ENCODE measurements around the gene FSTL4. TPM values are rescaled to one million over a fixed set of nuclear protein-coding genes. Genes with fewer than 3 reads are reported as not detected.
A peak's percentile ranks its signal among the peaks of the same experiment; 100 is the strongest.
"Not testable (repeated sequence)": the region's sequence is repeated elsewhere in the genome, so short reads cannot be mapped to it uniquely, and the experiment has no call there.

FSTL4 gene
- total RNA-seq, 1 experiment from 2014 or later = 0.40 TPM

DNA sequence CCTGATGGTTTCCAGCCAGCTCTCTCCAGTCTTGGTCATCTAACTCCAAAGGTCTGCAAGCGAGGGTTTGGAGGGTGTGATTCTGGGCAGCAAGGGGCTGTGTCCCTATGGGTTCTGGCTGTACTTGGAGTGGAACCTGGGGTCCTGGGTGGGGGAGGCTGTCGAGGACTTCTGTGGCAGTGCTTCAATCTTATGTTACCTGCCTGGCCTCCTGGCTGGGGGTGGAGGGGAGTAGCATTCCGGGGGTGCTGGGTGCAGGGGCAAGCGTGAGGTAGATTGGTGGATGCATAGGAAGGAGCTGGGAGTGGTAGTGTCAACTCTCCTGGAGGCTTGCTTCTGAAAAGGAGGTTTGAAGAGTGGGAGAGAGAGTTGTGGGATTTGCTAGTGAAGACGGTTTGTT, 417.1 kb downstream of the FSTL4 start:
- no peak for DNase-seq (ENCODE audit: low read depth)

DNA sequence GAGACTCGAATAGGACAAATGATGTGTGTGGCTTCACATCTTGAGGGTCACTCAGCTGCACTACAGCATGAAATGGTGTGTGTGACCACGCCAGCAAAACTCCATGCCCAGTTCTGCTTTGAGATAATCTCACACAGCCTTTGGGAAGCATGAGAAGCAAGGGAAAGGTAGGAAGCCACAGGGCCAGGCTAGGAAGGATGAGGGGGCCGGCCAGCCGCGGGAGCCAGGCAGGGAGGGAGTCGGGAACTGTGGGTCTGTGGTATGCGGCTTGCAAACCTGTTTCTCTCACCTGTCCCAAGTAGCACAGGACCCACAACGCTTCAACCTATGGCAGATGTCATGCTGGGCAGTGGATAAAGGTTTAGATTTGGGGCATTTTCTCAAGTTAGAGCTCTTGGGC, 418.5 kb downstream of the FSTL4 start:
- no peak for DNase-seq (ENCODE audit: low read depth)

DNA sequence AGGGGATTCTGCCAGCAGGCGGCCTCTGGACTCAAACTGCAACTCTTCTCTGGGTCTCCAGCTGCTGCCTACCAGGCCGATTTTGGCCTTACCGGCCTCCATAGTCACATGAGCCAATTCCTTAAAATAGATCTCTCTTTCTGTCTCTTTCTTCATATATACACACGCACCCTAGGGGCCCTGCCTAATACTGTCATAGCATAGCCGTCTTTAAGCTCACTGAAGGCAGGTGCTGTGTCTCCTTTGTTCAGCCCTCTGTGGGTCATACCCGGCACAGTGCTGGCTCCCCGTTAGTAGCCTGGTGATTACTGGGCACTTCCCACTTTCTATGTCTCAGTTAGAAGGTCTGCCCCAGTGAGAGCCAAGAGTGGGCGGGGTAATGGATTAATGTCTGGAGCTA, 419.6 kb downstream of the FSTL4 start:
- DNase-seq (ENCODE audit: low read depth) = no peak

DNA sequence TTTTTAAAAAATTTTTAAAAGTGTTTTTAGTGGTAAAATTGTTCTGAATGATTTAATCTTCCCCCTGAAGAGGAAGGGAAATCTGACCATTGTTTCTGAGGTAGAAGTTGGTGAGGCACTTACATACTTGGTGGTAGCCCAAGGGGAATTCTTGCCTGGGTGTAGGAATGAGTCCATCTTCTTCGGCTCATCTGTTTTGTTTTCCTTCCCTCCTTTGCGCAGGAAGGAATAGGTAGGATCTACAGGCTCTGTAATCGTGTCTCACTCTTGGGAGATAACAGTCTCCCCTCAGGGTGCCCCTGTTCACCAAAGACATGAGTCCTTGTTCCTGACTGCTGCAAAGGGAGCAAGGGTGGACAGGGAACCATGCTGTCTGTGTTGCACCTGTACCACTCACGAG, 422.5 kb downstream of the FSTL4 start:
- no peak for DNase-seq (ENCODE audit: low read depth)

DNA sequence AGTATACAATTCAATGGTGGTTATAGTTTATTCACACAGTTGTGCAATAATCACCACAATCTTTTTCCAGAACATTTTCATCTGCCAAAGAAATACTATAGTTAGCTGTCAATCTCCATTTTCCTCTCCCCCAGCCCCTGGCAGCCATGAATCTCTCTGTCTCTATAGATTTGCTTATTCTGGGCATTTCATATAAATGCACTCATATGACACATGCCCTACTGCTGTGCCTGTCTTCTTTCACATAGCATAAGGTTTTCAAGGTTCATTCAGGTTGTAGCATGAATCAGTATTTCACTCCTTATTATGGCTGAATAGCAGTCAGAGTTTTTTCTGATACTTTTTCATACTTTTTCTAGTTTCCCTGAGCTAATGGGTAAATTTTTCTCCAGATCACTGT, 432.9 kb downstream of the FSTL4 start:
- no peak for DNase-seq (ENCODE audit: low read depth)

DNA sequence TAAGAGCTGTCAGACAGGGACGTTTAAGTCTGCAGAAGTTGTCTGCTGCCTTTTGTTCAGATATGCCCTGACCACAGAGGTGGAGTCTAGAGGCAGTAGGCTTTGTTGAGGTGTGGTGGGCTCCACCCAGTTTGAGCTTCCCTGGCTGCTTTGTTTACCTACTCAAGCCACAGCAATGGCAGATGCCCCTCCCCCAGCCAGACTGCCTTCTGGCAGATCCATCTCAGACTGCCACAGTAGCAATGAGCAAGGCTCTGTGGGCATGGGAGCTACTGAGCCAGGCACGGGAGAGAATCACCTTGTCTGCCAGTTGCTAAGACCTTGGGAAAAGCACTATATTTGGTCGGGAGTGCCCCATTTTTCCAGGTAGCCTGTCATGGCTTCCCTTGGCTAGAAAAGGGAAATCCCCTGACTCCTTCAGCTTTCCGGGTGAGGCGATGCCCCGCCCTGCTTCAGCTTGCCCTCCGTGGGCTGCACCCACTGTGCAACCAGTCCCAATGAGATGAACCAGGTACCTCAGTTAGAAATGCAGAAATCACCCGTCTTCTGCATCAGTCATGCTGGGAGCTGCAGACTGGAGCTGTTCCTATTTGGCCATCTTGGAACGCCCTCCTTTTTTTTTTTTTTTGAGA, 441.5 kb downstream of the FSTL4 start:
- DNase-seq (ENCODE audit: low read depth) = not testable (repeated sequence)

DNA sequence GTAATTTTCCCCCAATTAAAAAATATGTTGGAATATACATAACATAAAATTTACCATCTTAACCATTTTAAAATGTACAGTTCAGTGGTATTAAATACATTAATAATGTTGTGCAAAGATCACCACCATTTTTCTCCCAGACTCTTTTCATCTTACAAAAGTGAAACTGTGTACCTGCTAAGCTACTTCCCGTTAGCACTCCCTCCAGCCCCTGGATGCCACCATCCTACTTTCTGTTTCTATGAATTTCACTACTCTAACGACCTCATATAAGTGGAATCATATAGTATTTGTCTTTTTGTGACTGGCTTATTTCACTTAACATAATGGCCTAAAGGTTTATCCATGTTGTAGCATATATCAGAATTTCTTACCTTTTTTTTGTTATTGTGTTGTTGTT, 447.6 kb downstream of the FSTL4 start:
- DNase-seq (ENCODE audit: low read depth) = no peak

DNA sequence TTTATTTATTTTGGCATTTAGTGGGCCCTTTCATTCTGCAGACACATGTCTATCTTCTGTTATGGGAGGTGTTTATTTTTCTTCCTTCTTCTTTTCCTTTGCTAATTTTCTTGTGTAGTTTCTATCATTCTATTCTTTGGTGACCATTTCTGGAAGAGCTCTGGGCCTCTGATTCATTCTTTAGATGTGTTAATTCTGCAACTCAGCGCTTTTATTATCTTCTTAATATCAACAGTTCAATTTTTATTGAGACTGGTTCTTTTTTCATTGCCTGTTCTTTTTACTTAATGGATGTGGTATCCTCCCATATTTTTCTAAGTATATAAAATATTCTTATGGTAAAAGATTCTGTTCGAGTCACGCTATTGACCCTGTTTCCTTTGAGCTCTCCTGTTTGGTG, 448.5 kb downstream of the FSTL4 start:
- DNase-seq (ENCODE audit: low read depth) = no peak

DNA sequence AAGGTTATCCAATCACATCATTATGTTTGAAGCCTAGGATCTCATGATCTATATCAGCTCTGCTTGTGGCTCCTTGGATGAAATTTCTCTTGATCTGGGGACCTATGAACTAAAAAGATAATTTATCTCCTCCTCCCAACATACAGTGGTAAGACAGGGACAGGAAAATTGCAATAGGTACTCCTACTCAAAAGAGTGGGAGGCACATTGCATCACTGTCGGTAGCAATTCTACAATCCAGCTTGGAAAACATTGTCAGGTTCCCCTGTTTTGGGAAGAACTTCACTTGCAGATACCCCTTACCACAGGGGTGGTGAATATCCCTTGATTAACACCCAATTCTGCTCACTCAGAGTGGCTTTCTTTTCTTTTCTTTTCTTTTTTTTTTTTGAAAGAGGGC, 452.8 kb downstream of the FSTL4 start:
- DNase-seq (ENCODE audit: low read depth) = no peak

DNA sequence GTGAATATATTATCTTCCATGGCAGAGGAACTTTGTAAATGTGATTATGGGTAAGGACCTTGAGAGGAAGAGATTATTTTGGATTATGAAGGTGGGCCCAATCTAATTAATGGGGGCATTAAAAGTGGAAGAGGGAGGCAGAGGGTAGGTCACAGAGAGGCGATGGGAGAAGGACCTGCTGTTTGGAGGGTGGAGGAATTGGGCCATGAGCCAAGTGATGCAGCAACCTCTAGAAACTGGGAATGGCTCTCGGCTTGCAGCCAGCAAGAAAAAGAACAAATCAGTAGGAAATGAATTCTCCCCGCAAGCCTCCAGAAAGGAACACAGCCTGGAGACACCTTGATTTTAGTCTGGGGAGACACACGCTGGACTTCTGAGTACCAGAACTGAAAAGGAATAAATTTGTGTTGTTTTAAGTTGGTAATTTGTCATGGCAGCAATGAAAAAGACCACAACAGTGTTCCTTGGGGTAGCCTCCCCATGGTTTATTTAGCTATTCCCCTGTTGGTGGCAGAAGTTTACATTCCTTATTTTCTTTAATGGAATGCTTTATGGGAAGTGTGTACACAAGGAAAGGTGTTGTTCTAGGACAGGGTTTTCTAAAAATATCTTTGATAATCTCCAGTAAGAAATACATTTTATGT, 456.9 kb downstream of the FSTL4 start:
- no peak for DNase-seq (ENCODE audit: low read depth)

DNA sequence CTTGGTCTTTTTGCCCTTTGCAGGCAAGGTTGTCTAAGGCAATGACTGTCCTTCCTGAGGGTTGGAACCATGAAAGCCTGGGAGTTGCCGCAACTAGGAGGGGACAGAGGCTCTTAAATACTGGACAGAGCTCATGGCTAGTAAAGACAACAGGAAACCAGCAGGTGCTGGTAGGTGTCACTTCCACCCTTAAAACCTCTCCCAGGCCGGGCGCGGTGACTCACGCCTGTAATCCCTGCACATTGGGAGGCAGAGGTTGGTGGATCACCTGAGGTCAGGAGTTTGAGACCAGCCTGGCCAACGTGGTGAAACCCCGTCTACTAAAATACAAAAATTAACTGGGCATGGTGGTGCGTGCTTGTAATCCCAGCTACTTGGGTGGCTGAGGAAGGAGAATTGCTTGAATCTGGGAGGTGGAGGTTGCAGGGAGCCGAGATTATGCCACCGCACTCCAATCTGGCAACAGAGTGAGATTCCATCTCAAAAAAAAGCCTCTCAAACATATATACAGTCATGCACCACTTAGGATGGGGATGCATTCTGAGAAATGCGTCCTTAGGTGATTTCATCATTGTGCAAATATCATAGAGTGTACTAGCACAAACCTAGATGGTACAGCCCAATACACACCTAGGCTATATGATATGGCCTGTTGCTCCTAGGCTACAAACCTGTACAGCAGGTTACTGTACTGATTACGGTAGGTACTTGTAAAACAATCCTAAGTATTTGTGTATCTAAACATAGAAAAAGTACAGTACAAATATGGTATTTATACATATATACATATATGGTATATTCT, 457.9 kb downstream of the FSTL4 start:
- DNase-seq (ENCODE audit: low read depth) = no peak

DNA sequence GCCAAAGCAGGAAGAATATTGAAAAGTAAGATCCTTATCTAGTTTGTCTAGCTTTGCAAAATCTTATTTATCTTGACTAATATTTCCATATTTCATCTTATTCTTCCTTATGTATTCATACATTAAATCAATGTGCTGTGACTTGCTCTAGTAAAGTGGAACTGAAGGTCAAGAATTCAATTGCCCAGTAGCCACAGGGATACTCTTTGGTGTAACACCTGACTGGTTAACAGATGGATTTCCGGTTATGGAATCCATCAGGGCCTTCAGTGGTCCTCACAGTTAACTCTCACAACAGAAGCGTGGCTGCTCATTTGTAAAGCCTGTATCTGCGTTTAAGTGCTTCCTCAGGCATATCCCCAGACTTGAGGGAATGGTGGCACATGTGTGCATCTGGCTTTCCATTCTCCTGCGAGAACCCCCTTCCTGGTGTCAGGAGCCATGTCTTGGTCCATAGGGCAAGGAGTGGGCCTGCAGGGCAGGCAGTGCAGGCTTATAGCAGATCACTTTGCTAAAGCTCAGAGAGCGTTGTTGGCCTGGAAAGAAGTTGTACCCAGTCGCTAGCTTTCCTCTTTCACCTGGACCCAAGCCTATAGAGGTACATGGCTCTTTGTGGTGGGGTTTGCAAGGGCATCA, 461.3 kb downstream of the FSTL4 start:
- no peak for DNase-seq (ENCODE audit: low read depth)

DNA sequence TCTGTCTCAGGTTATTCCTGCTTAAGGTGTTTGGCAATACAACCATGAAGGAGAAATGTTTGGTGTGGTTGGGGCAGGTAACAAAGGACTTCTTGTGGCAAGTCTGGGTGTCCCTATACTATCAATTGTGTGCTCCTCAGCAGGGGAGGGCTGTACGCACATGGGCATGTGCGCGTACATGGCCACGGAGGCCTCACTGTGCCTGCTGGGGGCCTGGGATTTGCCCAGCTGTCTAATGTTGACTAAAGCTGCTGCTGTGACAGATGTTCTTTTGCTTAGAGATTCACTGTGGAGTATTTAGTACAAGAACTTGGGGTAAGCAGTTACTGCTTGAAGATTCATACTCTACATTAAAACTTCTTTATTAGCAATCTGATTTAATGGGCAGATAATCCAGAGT, 463.0 kb downstream of the FSTL4 start:
- no peak for DNase-seq (ENCODE audit: low read depth)

DNA sequence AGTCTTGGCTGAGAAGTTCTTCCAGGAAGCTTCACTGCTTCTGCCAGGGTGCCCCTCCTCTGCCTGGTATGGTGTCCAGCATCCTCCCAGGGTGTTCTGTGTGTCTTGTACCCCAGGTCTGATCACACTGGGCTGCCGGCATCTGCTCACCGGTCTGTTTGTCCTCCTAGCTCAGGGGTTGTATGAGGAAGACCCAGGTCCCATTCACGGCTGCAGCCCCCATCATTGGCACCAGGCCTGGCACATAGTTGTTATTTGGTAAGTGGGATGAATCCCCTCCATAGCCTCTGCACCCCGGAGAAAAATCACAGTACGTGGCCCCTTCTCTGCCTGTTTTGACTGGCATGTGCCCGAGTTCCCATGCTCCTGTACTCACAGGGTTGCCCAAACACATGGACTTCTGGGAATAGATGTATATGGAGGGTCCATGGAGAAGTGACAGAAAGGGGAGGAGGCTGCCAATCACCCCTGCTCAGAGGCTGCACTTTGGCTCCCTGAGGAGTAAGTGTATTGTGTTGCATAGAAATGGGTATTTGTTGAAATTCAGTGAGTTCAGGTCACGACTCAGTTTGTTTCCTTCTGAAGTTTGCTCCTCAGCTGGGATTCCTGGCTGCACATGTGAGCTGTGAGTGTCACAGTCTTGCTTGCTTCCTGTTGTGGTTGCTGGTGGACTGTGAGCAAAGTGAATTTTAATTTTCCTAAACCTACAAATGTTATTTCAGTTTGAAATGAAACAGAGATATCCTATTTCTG, 464.4 kb downstream of the FSTL4 start:
- no peak for DNase-seq (ENCODE audit: low read depth)

DNA sequence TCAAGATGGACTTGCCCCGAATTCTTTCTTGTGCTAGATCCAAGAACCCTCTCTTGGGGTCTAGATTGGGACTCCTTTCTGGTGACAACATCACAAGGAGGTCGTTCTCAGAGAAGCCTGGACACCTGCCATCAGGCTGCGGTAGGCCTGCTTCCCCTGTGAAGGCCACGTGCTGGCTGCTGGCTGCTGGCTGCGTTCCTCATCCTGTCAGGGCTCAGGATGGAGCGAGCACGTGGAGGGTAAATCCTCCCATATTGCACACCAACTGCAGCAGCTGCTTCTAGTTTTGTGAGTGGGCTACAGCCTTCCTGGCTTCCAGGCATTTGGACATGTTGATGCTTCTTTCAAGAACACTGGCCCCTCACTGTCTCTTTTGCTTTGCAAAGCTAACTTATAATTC, 464.9 kb downstream of the FSTL4 start:
- peak; percentile 14 for DNase-seq (ENCODE audit: low read depth)

All from LHCN-M2 (cell line).